Hepatocyte (in vitro differentiated cells): ENCODE results near the gene SPSB2.

Experiments
- EZH2phosphoT487 ChIP-seq: fragments of 200-600 bp; sonication (generic); IDR thresholded peaks from one replicate; pipeline ENCODE4 v1.6.1; 2018; ENCODE audit warnings: antibody characterized with exemption, mild to moderate bottlenecking, low read depth, moderate library complexity; ENCODE audit not compliant: unreplicated experiment, severe bottlenecking
- TF ChIP-seq, protein P1 (sequence below): fragments of 200-600 bp; sonication (generic); IDR thresholded peaks from 2 replicates; pipeline ENCODE4 v1.5.1; 2016; ENCODE audit warnings: antibody characterized with exemption, mild to moderate bottlenecking; ENCODE audit not compliant: poor library complexity

DNA sequence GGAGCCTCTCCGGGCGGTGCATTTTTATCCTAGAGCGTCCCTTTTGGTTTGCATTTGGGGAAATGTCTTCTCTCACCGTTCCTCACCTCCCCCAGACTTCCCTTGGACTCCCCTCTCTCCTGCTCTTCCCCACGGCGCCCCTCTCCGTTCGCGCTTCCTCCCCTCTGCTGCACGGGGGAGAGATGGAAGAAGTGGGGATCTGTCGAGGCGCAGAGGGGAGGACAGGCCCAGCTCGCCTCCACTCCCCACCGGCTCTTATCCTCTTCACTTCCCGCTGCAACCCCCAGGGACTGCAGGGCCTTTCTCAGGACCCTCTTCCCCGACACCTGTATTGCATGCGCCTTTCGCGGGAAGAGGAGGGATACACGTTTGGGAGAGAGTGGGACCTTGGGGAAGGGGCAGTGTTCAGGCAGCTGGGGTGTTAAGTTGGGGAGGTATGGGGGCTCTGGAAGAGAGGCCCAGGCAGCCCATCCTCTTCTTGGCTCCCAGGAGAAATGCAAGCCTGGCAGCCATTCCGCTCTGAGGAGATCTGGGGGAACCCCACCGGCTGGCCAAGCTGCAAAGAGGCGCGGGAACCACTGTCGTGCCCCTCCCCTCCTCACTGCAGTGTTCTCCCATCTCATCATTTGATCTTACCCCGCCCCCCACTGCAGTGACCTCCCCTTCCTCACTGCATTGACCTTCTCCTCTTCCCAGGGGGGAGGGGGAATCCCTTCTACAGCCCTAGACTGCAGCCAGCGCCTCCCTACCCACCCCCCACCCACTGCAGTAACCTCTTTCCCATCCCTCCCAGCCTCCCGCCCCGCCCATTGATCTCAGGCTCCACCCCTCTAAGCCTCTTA lies 42.1 kb upstream of the SPSB2 start:
- TF ChIP-seq, protein P1, sequence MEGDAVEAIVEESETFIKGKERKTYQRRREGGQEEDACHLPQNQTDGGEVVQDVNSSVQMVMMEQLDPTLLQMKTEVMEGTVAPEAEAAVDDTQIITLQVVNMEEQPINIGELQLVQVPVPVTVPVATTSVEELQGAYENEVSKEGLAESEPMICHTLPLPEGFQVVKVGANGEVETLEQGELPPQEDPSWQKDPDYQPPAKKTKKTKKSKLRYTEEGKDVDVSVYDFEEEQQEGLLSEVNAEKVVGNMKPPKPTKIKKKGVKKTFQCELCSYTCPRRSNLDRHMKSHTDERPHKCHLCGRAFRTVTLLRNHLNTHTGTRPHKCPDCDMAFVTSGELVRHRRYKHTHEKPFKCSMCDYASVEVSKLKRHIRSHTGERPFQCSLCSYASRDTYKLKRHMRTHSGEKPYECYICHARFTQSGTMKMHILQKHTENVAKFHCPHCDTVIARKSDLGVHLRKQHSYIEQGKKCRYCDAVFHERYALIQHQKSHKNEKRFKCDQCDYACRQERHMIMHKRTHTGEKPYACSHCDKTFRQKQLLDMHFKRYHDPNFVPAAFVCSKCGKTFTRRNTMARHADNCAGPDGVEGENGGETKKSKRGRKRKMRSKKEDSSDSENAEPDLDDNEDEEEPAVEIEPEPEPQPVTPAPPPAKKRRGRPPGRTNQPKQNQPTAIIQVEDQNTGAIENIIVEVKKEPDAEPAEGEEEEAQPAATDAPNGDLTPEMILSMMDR, result no peak
- no peak for TF ChIP-seq EZH2phosphoT487
